ENCODE results near the gene PLAC8.
A peak's percentile ranks its signal among the peaks of the same experiment; 100 is the strongest.

PLAC8 gene

GRCh38 chr4:83071116-83071515 is 43.4 kb downstream of the PLAC8 start:
- TF ChIP-seq CTCF (IDR thresholded peaks at IDR 0.05), result no peak

GRCh38 chr4:83067058-83067639 is 47.4 kb downstream of the PLAC8 start:
- TF ChIP-seq CTCF (IDR thresholded peaks at IDR 0.05), result no peak

- no peak for TF ChIP-seq CTCF (IDR thresholded peaks at IDR 0.05)
Observed at GRCh38 chr4:83065266-83065665, 49.3 kb downstream of the PLAC8 start.

GRCh38 chr4:83062739-83063138 is 51.8 kb downstream of the PLAC8 start:
- no peak for TF ChIP-seq CTCF (IDR thresholded peaks at IDR 0.05)

GRCh38 chr4:83054928-83055327 is 59.6 kb downstream of the PLAC8 start:
- peak; percentile 57 for TF ChIP-seq CTCF (IDR thresholded peaks at IDR 0.05)

- TF ChIP-seq CTCF (IDR thresholded peaks at IDR 0.05), result no peak
Observed at GRCh38 chr4:83046693-83047473, 67.6 kb downstream of the PLAC8 start.

GRCh38 chr4:83043801-83044407 is 70.6 kb downstream of the PLAC8 start:
- no peak for TF ChIP-seq CTCF (IDR thresholded peaks at IDR 0.05)

Measured in LNCAP (cell line).